Astrocyte (in vitro differentiated cells and primary cell): ENCODE results near the gene RTP3. TPM values are rescaled to one million over a fixed set of nuclear protein-coding genes. Genes with fewer than 3 reads are reported as not detected.

ENCODE experiments used
- DNase-seq: peaks from one replicate; pipeline ENCODE4 v3.0.0-alpha.2; 2010; ENCODE audit warnings: low read depth
- FAIRE-seq: peaks from 2 replicates; lab custom pipeline; 2011; peaks lifted over from hg19 to GRCh38; lab: Jason Lieb, UNC
- H2AFZ ChIP-seq: 2 replicates; pipeline ENCODE4 v1.6.0; 2012; ENCODE audit warnings: low read depth, low read length, inconsistent platforms
- H3K27ac ChIP-seq: 2 replicates; pipeline ENCODE4 v1.5.1; 2011; ENCODE audit warnings: low read depth, low read length, inconsistent platforms
- H3K27me3 ChIP-seq: 2 replicates; pipeline ENCODE4 v1.6.0; 2011; ENCODE audit warnings: low read length, inconsistent platforms; ENCODE audit not compliant: insufficient read depth
- H3K36me3 ChIP-seq: 2 replicates; pipeline ENCODE4 v1.5.1; 2011; ENCODE audit warnings: low read length, inconsistent platforms; ENCODE audit not compliant: insufficient read depth
- H3K4me1 ChIP-seq: 2 replicates; pipeline ENCODE4 v1.5.1; 2011; ENCODE audit warnings: low read length, inconsistent platforms; ENCODE audit not compliant: insufficient read depth
- H3K4me2 ChIP-seq: 2 replicates; pipeline ENCODE4 v1.6.0; 2012; ENCODE audit warnings: low read length, inconsistent platforms
- H3K4me3 ChIP-seq: 2 replicates; pipeline ENCODE4 v1.5.1; 2011; ENCODE audit warnings: low read depth, mild to moderate bottlenecking, low read length, inconsistent platforms; ENCODE audit not compliant: insufficient read depth
- H3K79me2 ChIP-seq: 2 replicates; pipeline ENCODE4 v1.6.0; 2012; ENCODE audit warnings: mild to moderate bottlenecking, low read length, inconsistent platforms; ENCODE audit not compliant: insufficient read depth
- H3K9ac ChIP-seq: 2 replicates; pipeline ENCODE4 v1.6.0; 2012; ENCODE audit warnings: mild to moderate bottlenecking, low read length, inconsistent platforms
- H3K9me3 ChIP-seq: 2 replicates; pipeline ENCODE4 v1.5.1; 2012; ENCODE audit warnings: low read depth, mild to moderate bottlenecking, low read length, inconsistent platforms; ENCODE audit not compliant: insufficient read depth
- H4K20me1 ChIP-seq: 2 replicates; pipeline ENCODE4 v1.6.0; 2012; ENCODE audit warnings: low read length, inconsistent platforms; ENCODE audit not compliant: insufficient read depth
- H3K27ac Mint-ChIP-seq: one replicate; pipeline ENCODE4 v1.8.0; 2021; ENCODE audit warnings: mild to moderate bottlenecking, mixed read lengths; ENCODE audit not compliant: unreplicated experiment
- H3K27me3 Mint-ChIP-seq: one replicate; pipeline ENCODE4 v1.8.0; 2021; ENCODE audit warnings: low read depth, mixed read lengths; ENCODE audit not compliant: unreplicated experiment
- H3K36me3 Mint-ChIP-seq: one replicate; pipeline ENCODE4 v1.8.0; 2021; ENCODE audit warnings: low read depth, mixed read lengths; ENCODE audit not compliant: unreplicated experiment
- H3K4me1 Mint-ChIP-seq: one replicate; pipeline ENCODE4 v1.8.0; 2021; ENCODE audit warnings: low read depth, mixed read lengths; ENCODE audit not compliant: unreplicated experiment
- H3K4me3 Mint-ChIP-seq: one replicate; pipeline ENCODE4 v1.8.0; 2021; ENCODE audit warnings: mild to moderate bottlenecking, moderate library complexity, mixed read lengths; ENCODE audit not compliant: unreplicated experiment
- H3K9me3 Mint-ChIP-seq: one replicate; pipeline ENCODE4 v1.8.0; 2021; ENCODE audit warnings: mild to moderate bottlenecking, mixed read lengths; ENCODE audit not compliant: unreplicated experiment
- EZH2 ChIP-seq: IDR thresholded peaks from 2 replicates; pipeline ENCODE4 v1.6.1; 2012; ENCODE audit warnings: mild to moderate bottlenecking, low read length, inconsistent platforms; ENCODE audit not compliant: insufficient read depth
- total RNA-seq: library from RNA; stranded (reverse); gene quantifications from 2 replicates; pipeline ENCODE4 v1.2.1, GENCODE V29; 2021
- TF ChIP-seq, protein P1 (sequence below): IDR thresholded peaks from 2 replicates; pipeline ENCODE4 v1.5.1; 2011; ENCODE audit warnings: low read depth, mild to moderate bottlenecking, inconsistent platforms, low read length, moderate library complexity; ENCODE audit not compliant: insufficient read depth

The RTP3 gene
- total RNA-seq, 1 donor from 2014 or later: not detected

GRCh38 chr3:46506526-46506925 is 8.8 kb downstream of the RTP3 start:
- no peak overlapping the region for H3K4me3 ChIP-seq
- H4K20me1 ChIP-seq: no peaks in the 10 kb centered on the region
- H3K27ac ChIP-seq: no peak overlapping the region
- no peaks in the 10 kb centered on the region for H3K79me2 ChIP-seq
- Mint-ChIP-seq H3K36me3 (peaks cover 2% of the 10 kb centered on the region), H3K27me3 (peaks cover 10% of the 10 kb centered on the region), H3K27ac (no peak overlapping the region), H3K9me3 (peaks cover 2% of the 10 kb centered on the region), H3K4me3 (no peak overlapping the region), H3K4me1 (peaks cover 2% of the 10 kb centered on the region)
- FAIRE-seq: no peak
- H3K36me3 ChIP-seq: no peaks in the 10 kb centered on the region
- peaks cover 4% of the 10 kb centered on the region for H3K4me1 ChIP-seq
- no peak for DNase-seq
- TF ChIP-seq, protein P1, sequence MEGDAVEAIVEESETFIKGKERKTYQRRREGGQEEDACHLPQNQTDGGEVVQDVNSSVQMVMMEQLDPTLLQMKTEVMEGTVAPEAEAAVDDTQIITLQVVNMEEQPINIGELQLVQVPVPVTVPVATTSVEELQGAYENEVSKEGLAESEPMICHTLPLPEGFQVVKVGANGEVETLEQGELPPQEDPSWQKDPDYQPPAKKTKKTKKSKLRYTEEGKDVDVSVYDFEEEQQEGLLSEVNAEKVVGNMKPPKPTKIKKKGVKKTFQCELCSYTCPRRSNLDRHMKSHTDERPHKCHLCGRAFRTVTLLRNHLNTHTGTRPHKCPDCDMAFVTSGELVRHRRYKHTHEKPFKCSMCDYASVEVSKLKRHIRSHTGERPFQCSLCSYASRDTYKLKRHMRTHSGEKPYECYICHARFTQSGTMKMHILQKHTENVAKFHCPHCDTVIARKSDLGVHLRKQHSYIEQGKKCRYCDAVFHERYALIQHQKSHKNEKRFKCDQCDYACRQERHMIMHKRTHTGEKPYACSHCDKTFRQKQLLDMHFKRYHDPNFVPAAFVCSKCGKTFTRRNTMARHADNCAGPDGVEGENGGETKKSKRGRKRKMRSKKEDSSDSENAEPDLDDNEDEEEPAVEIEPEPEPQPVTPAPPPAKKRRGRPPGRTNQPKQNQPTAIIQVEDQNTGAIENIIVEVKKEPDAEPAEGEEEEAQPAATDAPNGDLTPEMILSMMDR: no peak
- TF ChIP-seq EZH2: no peak
- no peak overlapping the region for H3K9ac ChIP-seq
- H3K4me2 ChIP-seq: no peak overlapping the region
- no peaks in the 10 kb centered on the region for H3K27me3 ChIP-seq
- no peak overlapping the region for H2AFZ ChIP-seq
- no peaks in the 10 kb centered on the region for H3K9me3 ChIP-seq

DNA sequence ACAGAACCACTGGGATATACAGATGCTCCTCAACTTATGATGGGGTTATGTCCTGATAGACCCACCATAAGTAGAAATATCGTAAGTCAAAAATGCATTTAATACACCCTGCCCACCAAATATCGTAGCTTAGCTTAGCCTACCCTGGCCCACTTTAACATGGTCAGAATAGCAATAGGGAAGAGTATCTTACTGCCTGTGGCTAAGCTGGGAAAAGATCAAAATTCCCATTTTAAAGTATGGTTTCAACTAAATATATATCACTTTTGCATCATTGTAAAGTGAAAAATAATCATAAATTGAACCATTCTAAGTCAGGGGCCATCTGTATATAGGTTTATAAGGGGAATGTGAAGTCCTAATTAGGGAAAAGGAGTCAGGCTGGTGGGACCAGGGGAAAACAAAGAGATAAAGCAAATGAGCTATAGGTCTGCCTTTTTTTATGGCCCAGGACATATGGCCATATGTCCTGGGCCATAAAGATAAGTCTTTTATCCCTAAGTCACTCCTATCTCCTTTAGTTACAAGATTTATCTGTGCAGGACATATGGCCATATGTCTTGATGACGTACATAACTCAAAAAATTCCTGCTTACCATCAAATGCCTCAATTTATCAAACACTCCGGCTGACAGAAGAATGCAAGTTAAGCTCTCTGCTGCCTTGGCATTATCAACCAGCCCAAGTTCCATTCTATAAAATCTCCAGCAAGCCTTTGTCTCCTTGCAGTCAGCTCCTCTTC is 11.2 kb downstream of the RTP3 start:
- H3K36me3 ChIP-seq: no peaks in the 10 kb centered on the region
- H3K79me2 ChIP-seq: no peaks in the 10 kb centered on the region
- H3K9me3 ChIP-seq: no peaks in the 10 kb centered on the region
- H3K4me2 ChIP-seq: no peak overlapping the region
- no peak overlapping the region for H3K9ac ChIP-seq
- no peaks in the 10 kb centered on the region for H3K4me1 ChIP-seq
- H2AFZ ChIP-seq: no peak overlapping the region
- no peaks in the 10 kb centered on the region for H3K27me3 ChIP-seq
- DNase-seq (no peak), FAIRE-seq (no peak)
- H3K4me3 ChIP-seq: no peak overlapping the region
- no peaks in the 10 kb centered on the region for H4K20me1 ChIP-seq
- Mint-ChIP-seq H3K9me3 (no peaks in the 10 kb centered on the region), H3K4me3 (no peak overlapping the region), H3K27me3 (peaks cover 10% of the 10 kb centered on the region), H3K27ac (no peak overlapping the region), H3K36me3 (peaks cover 2% of the 10 kb centered on the region), H3K4me1 (no peaks in the 10 kb centered on the region)
- TF ChIP-seq, protein P1: no peak
- no peak for TF ChIP-seq EZH2
- H3K27ac ChIP-seq: no peak overlapping the region

- H3K9ac ChIP-seq: no peak overlapping the region
- no peak overlapping the region for H2AFZ ChIP-seq
- TF ChIP-seq, protein P1: no peak
- TF ChIP-seq EZH2: no peak
- no peaks in the 10 kb centered on the region for H3K79me2 ChIP-seq
- Mint-ChIP-seq H3K4me3 (no peak overlapping the region), H3K27ac (no peak overlapping the region), H3K36me3 (peaks cover 2% of the 10 kb centered on the region), H3K27me3 (peaks cover 10% of the 10 kb centered on the region), H3K9me3 (no peaks in the 10 kb centered on the region), H3K4me1 (no peaks in the 10 kb centered on the region)
- H4K20me1 ChIP-seq: no peaks in the 10 kb centered on the region
- no peaks in the 10 kb centered on the region for H3K4me1 ChIP-seq
- FAIRE-seq (no peak), DNase-seq (no peak)
- no peaks in the 10 kb centered on the region for H3K27me3 ChIP-seq
- no peak overlapping the region for H3K27ac ChIP-seq
- no peak overlapping the region for H3K4me3 ChIP-seq
- H3K36me3 ChIP-seq: no peaks in the 10 kb centered on the region
- no peaks in the 10 kb centered on the region for H3K9me3 ChIP-seq
- no peak overlapping the region for H3K4me2 ChIP-seq
These were observed 11.9 kb downstream of the RTP3 start for GRCh38 chr3:46509661-46510187.
